OCI-LY1 (cell line): ENCODE data around the gene LYRM9.
"Not testable (repeated sequence)": the region's sequence is repeated elsewhere in the genome, so short reads cannot be mapped to it uniquely, and the experiment has no call there.

Experiments
- H2AFZ ChIP-seq: fragments of 200-600 bp; sonication (generic), shearing (Covaris generic); 2 replicates; pipeline ENCODE4 v1.6.0; 2014; ENCODE audit warnings: antibody characterized with exemption, mild to moderate bottlenecking, low read length
- H3F3A ChIP-seq: fragments of 200-600 bp; sonication (generic), shearing (Covaris generic); 2 replicates; pipeline ENCODE4 v1.6.0; 2014; ENCODE audit warnings: mild to moderate bottlenecking, antibody characterized with exemption, low read length, moderate library complexity; ENCODE audit not compliant: insufficient read depth
- H3K27ac ChIP-seq: fragments of 200-600 bp; sonication (generic); 2 replicates; pipeline ENCODE4 v1.5.1; 2014; ENCODE audit warnings: low read length, mixed run types, mild to moderate bottlenecking, low read depth; ENCODE audit not compliant: poor library complexity, severe bottlenecking
- H3K27me3 ChIP-seq: fragments of 200-600 bp; sonication (generic); 2 replicates; pipeline ENCODE4 v1.6.0; 2014; ENCODE audit warnings: antibody characterized with exemption, mild to moderate bottlenecking, low read length, moderate library complexity; ENCODE audit not compliant: insufficient read depth
- H3K36me3 ChIP-seq: fragments of 200-600 bp; sonication (generic); 2 replicates; pipeline ENCODE4 v1.6.1; 2014; ENCODE audit warnings: mild to moderate bottlenecking, antibody characterized with exemption, low read length, moderate library complexity, mixed read lengths; ENCODE audit not compliant: insufficient read depth
- H3K4me1 ChIP-seq: fragments of 200-600 bp; sonication (generic); 2 replicates; pipeline ENCODE4 v1.5.1; 2014; ENCODE audit warnings: mild to moderate bottlenecking, low read length, moderate library complexity; ENCODE audit not compliant: insufficient read depth, severe bottlenecking
- H3K4me2 ChIP-seq: fragments of 200-600 bp; sonication (generic), shearing (Covaris generic); 2 replicates; pipeline ENCODE4 v1.6.1; 2014; ENCODE audit warnings: low read length
- H3K4me3 ChIP-seq: fragments of 200-600 bp; sonication (generic); 2 replicates; pipeline ENCODE4 v1.5.1; 2014; ENCODE audit warnings: low read length, low read depth, mild to moderate bottlenecking, mixed read lengths; ENCODE audit not compliant: poor library complexity, severe bottlenecking
- H3K79me2 ChIP-seq: fragments of 200-600 bp; shearing (Covaris generic); 2 replicates; pipeline ENCODE4 v1.6.1; 2016; ENCODE audit warnings: mixed run types, low read length, mixed read lengths; ENCODE audit not compliant: insufficient read depth
- H3K9ac ChIP-seq: fragments of 200-600 bp; sonication (generic), shearing (Covaris generic); 2 replicates; pipeline ENCODE4 v1.6.1; 2014; ENCODE audit warnings: mild to moderate bottlenecking, low read length, mixed read lengths
- H3K9me2 ChIP-seq: fragments of 200-600 bp; sonication (generic), shearing (Covaris generic); 2 replicates; pipeline ENCODE4 v1.6.1; 2014; ENCODE audit warnings: low read depth, mild to moderate bottlenecking, low read length, mixed read lengths
- H3K9me3 ChIP-seq: fragments of 200-600 bp; shearing (Covaris generic); 2 replicates; pipeline ENCODE4 v1.6.1; 2014; ENCODE audit warnings: low read length, mixed read lengths
- H4K20me1 ChIP-seq: fragments of 200-600 bp; sonication (generic), shearing (Covaris generic); 2 replicates; pipeline ENCODE4 v1.6.0; 2016; ENCODE audit warnings: mild to moderate bottlenecking, low read length; ENCODE audit not compliant: insufficient read depth
- CTCF ChIP-seq: fragments of 200-600 bp; sonication (generic), shearing (Covaris generic); IDR thresholded peaks from 2 replicates; pipeline ENCODE4 v1.5.1; 2017; ENCODE audit warnings: mild to moderate bottlenecking, antibody characterized with exemption, low read length, moderate library complexity, mixed read lengths
- EZH2 ChIP-seq: fragments of 200-600 bp; sonication (generic), shearing (Covaris generic); IDR thresholded peaks from 2 replicates; pipeline ENCODE4 v1.8.0; 2017; ENCODE audit warnings: borderline replicate concordance, mixed run types, mild to moderate bottlenecking, antibody characterized with exemption, low read length, moderate library complexity, mixed read lengths

Gene LYRM9

GRCh38 chr17:27888945-27889344 lies 4.2 kb downstream of the LYRM9 start:
- Histone ChIP-seq H3K36me3 (no peaks in the 10 kb centered on the region), H3K27me3 (no peaks in the 10 kb centered on the region), H3K4me3 (no peak overlapping the region), H3K4me2 (no peak overlapping the region), H3K9me3 (no peaks in the 10 kb centered on the region), H4K20me1 (no peaks in the 10 kb centered on the region), H3K9ac (no peak overlapping the region), H3K79me2 (no peaks in the 10 kb centered on the region), H3F3A (no peaks in the 10 kb centered on the region), H3K9me2 (no peaks in the 10 kb centered on the region), H3K27ac (no peak overlapping the region), H3K4me1 (peaks cover 6% of the 10 kb centered on the region), H2AFZ (no peak overlapping the region)
- TF ChIP-seq CTCF (no peak), EZH2 (no peak)

DNA sequence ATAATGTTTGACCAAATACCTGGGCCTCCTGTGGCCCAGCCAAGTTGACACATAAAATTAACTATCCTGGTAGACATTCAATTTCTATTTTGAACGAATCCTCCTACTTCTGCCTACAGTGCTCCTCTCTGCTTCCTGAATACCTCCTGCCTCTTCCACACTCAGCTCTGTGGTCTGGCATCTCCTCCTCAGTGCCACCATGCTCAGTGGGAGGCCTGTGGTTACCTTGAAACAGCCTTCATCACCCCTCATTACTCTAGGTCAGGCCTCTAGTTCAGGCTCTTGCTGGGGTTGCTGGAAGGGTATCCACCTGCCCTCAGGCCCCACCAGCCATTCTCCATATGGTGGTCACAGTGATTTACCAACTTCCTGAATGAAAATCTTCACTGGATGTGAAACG lies 5.1 kb downstream of the LYRM9 start:
- TF ChIP-seq EZH2: no peak
- no peak for TF ChIP-seq CTCF
- Histone ChIP-seq H3K9me2 (no peaks in the 10 kb centered on the region), H3K9me3 (no peaks in the 10 kb centered on the region), H3K79me2 (no peaks in the 10 kb centered on the region), H3K27ac (no peak overlapping the region), H3K9ac (no peak overlapping the region), H2AFZ (no peak overlapping the region), H3K27me3 (no peaks in the 10 kb centered on the region), H3K36me3 (no peaks in the 10 kb centered on the region), H4K20me1 (no peaks in the 10 kb centered on the region), H3K4me1 (peaks cover 6% of the 10 kb centered on the region), H3K4me3 (no peak overlapping the region), H3F3A (no peaks in the 10 kb centered on the region), H3K4me2 (no peak overlapping the region)

- H3K36me3 ChIP-seq, H3K4me3 ChIP-seq, H3K27ac ChIP-seq, H3K79me2 ChIP-seq, H3F3A ChIP-seq, H3K9me3 ChIP-seq, H2AFZ ChIP-seq, H3K9ac ChIP-seq, H3K4me1 ChIP-seq, H4K20me1 ChIP-seq, H3K4me2 ChIP-seq, H3K27me3 ChIP-seq, H3K9me2 ChIP-seq: not testable (repeated sequence)
These were observed 6.7 kb downstream of the LYRM9 start for GRCh38 chr17:27886348-27886906.

GRCh38 chr17:27882162-27882840 lies 10.9 kb downstream of the LYRM9 start:
- Histone ChIP-seq H3K4me3 (no peak overlapping the region), H4K20me1 (no peaks in the 10 kb centered on the region), H3K27me3 (no peaks in the 10 kb centered on the region), H3K9me3 (no peaks in the 10 kb centered on the region), H3K4me2 (no peak overlapping the region), H3F3A (no peaks in the 10 kb centered on the region), H3K9me2 (no peaks in the 10 kb centered on the region), H3K79me2 (no peaks in the 10 kb centered on the region), H2AFZ (no peak overlapping the region), H3K9ac (no peak overlapping the region), H3K4me1 (no peaks in the 10 kb centered on the region), H3K36me3 (no peaks in the 10 kb centered on the region), H3K27ac (no peak overlapping the region)
- TF ChIP-seq EZH2 (no peak), CTCF (no peak)
